Measurements from ENCODE around the gene ALPI. TPM values are rescaled to one million over a fixed set of nuclear protein-coding genes. Genes with fewer than 3 reads are reported as not detected.

Gene ALPI
- total and polyA plus RNA-seq, 10 of the 15 experiments (the other 5 are each of a cell fraction or from before 2014, with no cell fraction given) = not detected

- no peak overlapping the region for H3K9ac ChIP-seq (ENCODE audit: control insufficient read depth, insufficient read depth, low read length)
- no peaks in the 10 kb centered on the region for H4K20me1 ChIP-seq (ENCODE audit: control insufficient read depth, insufficient read depth)
- in situ Hi-C loops (cut with MboI) = no loop called here
- no peaks in the 10 kb centered on the region for H3K79me2 ChIP-seq (ENCODE audit: control insufficient read depth, insufficient read depth, low read length)
- BruUV-seq (replicated peaks) = no TSS peak
- H3K36me3 ChIP-seq (ENCODE audit: control insufficient read depth in 2 of 2, insufficient read depth in 2 of 2, low read length in 1 of 2) = no peaks in the 10 kb centered on the region
- no peak overlapping the region for H3K4me2 ChIP-seq (ENCODE audit: control insufficient read depth, insufficient read depth)
- RAD21 ChIA-PET (ENCODE audit: unreplicated experiment) = no interaction called here
- intact Hi-C loops (cut with micrococcal nuclease; ENCODE audit: unreplicated experiment) = no loop called here
- TF ChIP-seq HDAC2 (IDR thresholded peaks at IDR 0.05) (no peak), EP300 (IDR thresholded peaks at IDR 0.05; ENCODE audit: borderline replicate concordance in 1 of 2, control insufficient read depth in 1 of 2, low read depth in 2 of 2, low read length in 2 of 2) (no peak), FOXM1 (IDR thresholded peaks at IDR 0.05; ENCODE audit: low read depth, low read length) (no peak), RB1 (IDR thresholded peaks at IDR 0.05; ENCODE audit: borderline replicate concordance) (no peak), SMARCA5 (IDR thresholded peaks at IDR 0.05) (no peak)
- no peak overlapping the region for H3K4me3 ChIP-seq
- H3K4me1 ChIP-seq (ENCODE audit: control insufficient read depth, insufficient read depth, low read length) = no peaks in the 10 kb centered on the region
- no peak overlapping the region for H2AFZ ChIP-seq (ENCODE audit: control insufficient read depth, low read depth, low read length)
- DNase-seq (ENCODE audit: low read depth, low spot score) = no peak
- no peak overlapping the region for H3K27ac ChIP-seq (ENCODE audit: control insufficient read depth, insufficient read depth)
- SMC1A ChIA-PET (ENCODE audit: uncharacterized antibody, unreplicated experiment) = no interaction called here
- WGBS (ENCODE audit: insufficient coverage, insufficient replicate concordance, low lambda C conversion rate, missing lambda C conversion rate) = 24% methylated on average over 5 of the region's 5 CpGs
- POLR2A ChIA-PET = no interaction called here
- no peaks in the 10 kb centered on the region for H3K9me3 ChIP-seq (replicated peaks; ENCODE audit: control insufficient read depth, insufficient read depth, low read length)
- H3K27me3 ChIP-seq (replicated peaks in 1 of 2; ENCODE audit: control insufficient read depth in 2 of 2, insufficient read depth in 2 of 2, low read length in 1 of 2) = peaks cover 0 to 5% of the 10 kb centered on the region in 2 experiments; a peak in 2 of 4 replicates
- FAIRE-seq = no peak
- ATAC-seq = no peak
- CTCF ChIA-PET = no interaction called here
Measured at GRCh38 chr2:232494542-232494941, 38.6 kb downstream of the ALPI start.

GRCh38 chr2:232495292-232495691 lies 39.3 kb downstream of the ALPI start:
- H3K36me3 ChIP-seq (ENCODE audit: control insufficient read depth in 2 of 2, insufficient read depth in 2 of 2, low read length in 1 of 2) = no peaks in the 10 kb centered on the region
- H3K27me3 ChIP-seq (replicated peaks in 1 of 2; ENCODE audit: control insufficient read depth in 2 of 2, insufficient read depth in 2 of 2, low read length in 1 of 2) = peaks cover 0 to 2% of the 10 kb centered on the region in 2 experiments; a peak in 1 of 4 replicates
- H3K79me2 ChIP-seq (ENCODE audit: control insufficient read depth, insufficient read depth, low read length) = no peaks in the 10 kb centered on the region
- ChIA-PET CTCF (no interaction called here), SMC1A (ENCODE audit: uncharacterized antibody, unreplicated experiment) (no interaction called here), RAD21 (ENCODE audit: unreplicated experiment) (no interaction called here), POLR2A (no interaction called here)
- DNase-seq (ENCODE audit: low read depth, low spot score) = no peak
- TF ChIP-seq CTCF (IDR thresholded peaks at IDR 0.05 in 2 of 3, conservative IDR thresholded peaks at IDR 0.05 in 1 of 3; ENCODE audit: control insufficient read depth in 2 of 3, extremely low read depth in 1 of 3, insufficient read depth in 1 of 3, low read depth in 3 of 3, low read length in 3 of 3) = no peak
- no peak for TF ChIP-seq ZNF274 (IDR thresholded peaks at IDR 0.05; ENCODE audit: insufficient read depth, insufficient read length)
- TF ChIP-seq CEBPZ (IDR thresholded peaks at IDR 0.05; ENCODE audit: low read depth, low read length) = no peak
- BruUV-seq (replicated peaks) = no TSS peak
- in situ Hi-C loops (cut with MboI) (no loop called here), intact Hi-C loops (cut with micrococcal nuclease; ENCODE audit: unreplicated experiment) (no loop called here)
- no peak overlapping the region for H3K9ac ChIP-seq (ENCODE audit: control insufficient read depth, insufficient read depth, low read length)
- 33% methylated on average over 7 of the region's 7 CpGs for WGBS (ENCODE audit: insufficient coverage, insufficient replicate concordance, low lambda C conversion rate, missing lambda C conversion rate)
- no peak overlapping the region for H3K4me3 ChIP-seq
- no peak overlapping the region for H3K4me2 ChIP-seq (ENCODE audit: control insufficient read depth, insufficient read depth)
- H3K27ac ChIP-seq (ENCODE audit: control insufficient read depth, insufficient read depth) = no peak overlapping the region
- H3K9me3 ChIP-seq (replicated peaks; ENCODE audit: control insufficient read depth, insufficient read depth, low read length) = no peaks in the 10 kb centered on the region
- no peak overlapping the region for H2AFZ ChIP-seq (ENCODE audit: control insufficient read depth, low read depth, low read length)
- H3K4me1 ChIP-seq (ENCODE audit: control insufficient read depth, insufficient read depth, low read length) = no peaks in the 10 kb centered on the region
- H4K20me1 ChIP-seq (ENCODE audit: control insufficient read depth, insufficient read depth) = no peaks in the 10 kb centered on the region
- no peak for FAIRE-seq
- ATAC-seq = no peak
